K562 (cell line): ENCODE measurements around the gene HTR4.

Experiments used
- CREM ChIP-seq: IDR thresholded peaks from 2 replicates; pipeline ENCODE4 v1.6.1; 2014; ENCODE audit warnings: antibody characterized with exemption, low read depth
- CTCF ChIP-seq, 3 experiments: IDR thresholded peaks in 2 of 3; conservative IDR thresholded peaks in 1 of 3; 2 replicates each; pipeline ENCODE4 v1.5.1; 2011 to 2012; ENCODE audit warnings: low read length in 3 of 3, mild to moderate bottlenecking in 3 of 3, control low read depth in 2 of 3, improper control_type of control experiment in 1 of 3, inconsistent platforms in 1 of 3, low read depth in 1 of 3, mixed read lengths in 1 of 3, moderate library complexity in 1 of 3; ENCODE audit not compliant: insufficient read depth in 2 of 3
- DEAF1 ChIP-seq: fragments of 450-650 bp; formaldehyde crosslinking; IDR thresholded peaks from 2 replicates; pipeline ENCODE4 v1.4.0; 2020; ENCODE audit warnings: mild to moderate bottlenecking, moderate library complexity
- ELF4 ChIP-seq: fragments of 450-650 bp; formaldehyde crosslinking; IDR thresholded peaks from 2 replicates; pipeline ENCODE4 v1.4.0; 2022; ENCODE audit warnings: missing genetic modification characterization
- ETV6 ChIP-seq, 3 experiments: fragments of 150-350 bp in 1 of 3; sonication (generic) in 1 of 3; formaldehyde crosslinking in 1 of 3; IDR thresholded peaks; 2 replicates each; pipeline versions ENCODE4 v1.6.1 to v1.8.0; 2014 to 2022; ENCODE audit warnings: borderline replicate concordance in 2 of 3, low read depth in 2 of 3, antibody characterized with exemption in 1 of 3, low read length in 1 of 3, mild to moderate bottlenecking in 1 of 3, missing genetic modification reagents in 1 of 3
- HIVEP1 ChIP-seq: fragments of 250-450 bp; sonication (Bioruptor Pico); IDR thresholded peaks from 2 replicates; pipeline ENCODE4 v1.4.0; 2020; ENCODE audit warnings: mild to moderate bottlenecking
- IRF9 ChIP-seq: fragments of 450-650 bp; IDR thresholded peaks from 2 replicates; pipeline ENCODE4 v1.6.1; 2016; ENCODE audit warnings: missing biosample characterization, missing genetic modification characterization
- MXI1 ChIP-seq: IDR thresholded peaks from 2 replicates; pipeline ENCODE4 v1.6.1; 2011; ENCODE audit warnings: low read depth, mild to moderate bottlenecking, improper control_type of control experiment, low read length
- NFYB ChIP-seq: IDR thresholded peaks from 2 replicates; pipeline ENCODE4 v1.6.1; 2011; ENCODE audit warnings: mild to moderate bottlenecking, moderate library complexity; ENCODE audit not compliant: insufficient read length; ENCODE audit errors: extremely low read depth
- ZNF41 ChIP-seq: fragments of 250-450 bp; sonication (Bioruptor Pico); conservative IDR thresholded peaks from 2 replicates; pipeline ENCODE4 v1.4.0; 2020; ENCODE audit warnings: mild to moderate bottlenecking
- ZNF699 ChIP-seq: fragments of 250-450 bp; sonication (Bioruptor Pico); IDR thresholded peaks from 2 replicates; pipeline ENCODE4 v1.8.0; 2021; ENCODE audit warnings: mild to moderate bottlenecking, moderate library complexity; ENCODE audit not compliant: insufficient replicate concordance
- ZNF778 ChIP-seq: fragments of 450-650 bp; formaldehyde crosslinking; IDR thresholded peaks from 2 replicates; pipeline ENCODE4 v1.4.0; 2020; ENCODE audit warnings: mild to moderate bottlenecking, moderate library complexity
- TF ChIP-seq, protein P1 (sequence below): fragments of 250-450 bp; sonication (Bioruptor Pico); IDR thresholded peaks from 2 replicates; pipeline ENCODE4 v1.8.0; 2022; ENCODE audit warnings: moderate library complexity, mild to moderate bottlenecking, inconsistent platforms

DNA sequence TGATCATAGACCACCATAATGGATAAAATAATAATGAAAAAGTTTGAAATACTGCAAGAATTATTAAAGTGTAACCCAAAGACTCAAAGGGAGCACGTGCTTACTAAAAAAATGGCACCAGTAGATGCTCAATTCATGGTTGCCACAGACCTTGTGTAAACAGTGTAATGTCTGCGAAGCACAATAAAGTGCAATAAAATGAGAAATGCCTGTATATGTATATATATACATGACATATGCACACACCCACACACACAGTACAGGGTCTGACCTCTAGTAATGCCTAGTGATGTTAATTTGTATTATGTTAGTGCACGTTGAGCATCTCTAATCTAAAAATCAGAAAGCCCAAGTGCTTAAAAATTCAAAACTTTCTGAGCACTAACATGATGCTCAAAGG is 218.3 kb downstream of the HTR4 start:
- TF ChIP-seq ELF4 (CRISPR knock-in tag) (no peak), NFYB (no peak), ZNF699 (CRISPR knock-in tag) (no peak), CTCF (IDR thresholded peaks at IDR 0.05 in 2 of 3, conservative IDR thresholded peaks at IDR 0.05 in 1 of 3; ENCODE audit: insufficient read depth in 2 of 3, low read depth in 1 of 3, low read length in 3 of 3) (no peak), IRF9 (no peak), ZNF41 (CRISPR knock-in tag) (no peak), DEAF1 (CRISPR knock-in tag) (no peak), ETV6 (IDR thresholded peaks at IDR 0.05; ENCODE audit: borderline replicate concordance in 1 of 2, low read depth in 2 of 2, low read length in 1 of 2) (no peak), ETV6 (CRISPR knock-in tag; IDR thresholded peaks at IDR 0.05; ENCODE audit: borderline replicate concordance) (no peak), HIVEP1 (no peak), ZNF778 (CRISPR knock-in tag) (no peak), MXI1 (no peak), CREM (no peak)
- TF ChIP-seq, protein P1, sequence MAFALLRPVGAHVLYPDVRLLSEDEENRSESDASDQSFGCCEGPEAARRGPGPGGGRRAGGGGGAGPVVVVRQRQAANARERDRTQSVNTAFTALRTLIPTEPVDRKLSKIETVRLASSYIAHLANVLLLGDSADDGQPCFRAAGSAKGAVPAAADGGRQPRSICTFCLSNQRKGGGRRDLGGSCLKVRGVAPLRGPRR (CRISPR knock-in tag): no peak
